NCI-H1092 (cell line): Measurements from ENCODE around the gene KDM1A.

Experiments
- DNase-seq: peaks from one replicate; lab custom pipeline; 2025; lab: John Stamatoyannopoulos, UW

Gene KDM1A

DNA sequence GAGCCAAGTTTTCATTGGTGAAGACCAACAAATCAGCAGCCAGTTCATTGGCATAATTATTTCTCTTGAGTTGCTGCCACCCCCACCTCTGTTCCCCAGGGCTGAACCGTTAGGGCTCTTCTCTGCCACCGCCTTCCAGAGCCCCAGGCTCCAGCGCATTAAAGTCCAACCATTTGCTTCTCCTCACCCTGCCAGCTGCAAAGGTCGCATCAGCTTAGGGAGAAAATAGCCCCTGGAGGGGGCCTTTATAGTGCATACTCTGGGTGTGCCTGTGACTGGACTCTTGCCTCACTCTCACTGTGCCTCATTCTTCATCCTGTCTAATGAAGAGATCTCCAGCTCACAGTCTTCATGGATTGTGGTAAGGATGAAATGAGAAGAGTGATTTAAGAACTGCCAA lies 50.4 kb downstream of the KDM1A start:
- DNase-seq: no peak

DNA sequence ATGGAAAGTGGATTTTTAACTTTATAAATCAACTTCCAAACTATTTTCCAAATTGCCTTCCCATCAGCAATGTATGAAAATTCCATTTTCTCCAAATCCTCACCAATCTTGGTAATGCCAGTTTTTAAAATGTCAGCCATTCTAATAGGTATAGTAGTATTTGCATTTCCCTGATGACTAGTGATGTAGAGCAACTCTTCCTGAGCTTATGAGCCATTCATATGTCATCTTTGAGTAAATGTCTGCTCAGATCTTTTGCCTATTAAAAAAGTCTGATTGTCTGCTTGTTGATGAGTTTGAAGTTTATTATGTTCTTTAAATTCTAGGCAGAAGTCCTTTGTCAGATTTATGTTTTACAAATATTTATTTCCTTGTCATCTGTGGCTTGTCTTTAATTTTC lies 54.7 kb downstream of the KDM1A start:
- no peak for DNase-seq

DNA sequence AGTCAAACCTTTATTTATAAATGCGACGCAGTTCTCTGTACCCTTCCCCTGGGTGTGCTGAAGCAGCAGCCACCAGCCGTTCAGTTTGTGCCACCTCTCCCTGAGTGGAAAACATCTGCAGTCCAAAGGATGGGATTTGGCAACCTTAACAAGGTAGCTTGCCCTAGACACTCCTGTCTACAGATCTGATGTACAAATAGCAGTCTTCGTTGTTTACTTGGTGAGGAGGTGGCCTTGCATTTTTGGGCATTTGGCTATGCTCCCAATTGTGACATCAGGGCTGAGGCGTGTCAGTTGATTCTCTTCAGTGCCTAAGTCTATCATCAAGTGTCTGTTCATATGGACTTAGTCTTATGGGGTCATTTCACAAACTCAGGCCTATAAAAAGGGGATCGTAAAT lies 59.8 kb downstream of the KDM1A start:
- no peak for DNase-seq

DNA sequence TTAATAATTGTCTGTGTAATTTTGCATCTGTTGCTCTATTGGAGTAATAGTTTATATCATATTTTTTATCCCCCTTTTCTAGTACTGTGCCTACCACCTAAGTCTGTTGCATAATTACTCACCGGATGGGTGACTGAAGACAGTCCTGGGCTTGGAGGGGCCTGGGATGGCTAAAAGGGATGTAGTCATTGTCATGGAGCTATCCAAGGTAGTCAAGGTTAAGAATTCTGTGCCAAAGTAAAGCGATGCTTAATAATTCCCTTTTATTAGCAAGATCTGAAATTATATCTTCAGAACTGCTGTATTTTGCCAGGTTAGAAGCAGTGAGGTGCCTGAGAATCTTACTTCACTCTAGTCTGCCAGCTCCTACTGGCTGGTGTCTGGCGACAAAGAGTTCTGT lies 61.6 kb downstream of the KDM1A start:
- no peak for DNase-seq

GRCh38 chr1:23081376-23081775 lies 62.1 kb downstream of the KDM1A start:
- DNase-seq: no peak

GRCh38 chr1:23083714-23084480 lies 64.6 kb downstream of the KDM1A start:
- DNase-seq: no peak

DNA sequence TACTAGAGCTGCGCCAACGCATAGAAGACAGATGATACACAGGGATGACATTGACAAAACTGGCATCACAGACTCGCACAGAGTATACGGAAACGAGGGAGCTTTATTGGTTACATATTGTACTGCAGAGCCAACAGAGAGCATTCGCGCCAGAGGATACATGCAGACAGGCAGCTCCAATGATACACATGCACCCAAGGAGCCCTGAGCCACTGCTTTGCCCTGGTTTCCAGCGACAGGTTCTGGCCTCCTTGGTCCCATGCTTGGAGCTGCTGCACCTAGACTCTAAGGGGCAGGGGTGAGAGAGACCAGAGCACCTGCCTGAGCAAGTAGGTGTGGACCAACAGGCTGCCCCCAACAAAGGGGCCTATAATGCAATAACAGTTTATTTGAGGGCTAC lies 65.6 kb downstream of the KDM1A start:
- DNase-seq: no peak

- no peak for DNase-seq
These were observed 66.4 kb downstream of the KDM1A start for GRCh38 chr1:23085696-23086095.

DNA sequence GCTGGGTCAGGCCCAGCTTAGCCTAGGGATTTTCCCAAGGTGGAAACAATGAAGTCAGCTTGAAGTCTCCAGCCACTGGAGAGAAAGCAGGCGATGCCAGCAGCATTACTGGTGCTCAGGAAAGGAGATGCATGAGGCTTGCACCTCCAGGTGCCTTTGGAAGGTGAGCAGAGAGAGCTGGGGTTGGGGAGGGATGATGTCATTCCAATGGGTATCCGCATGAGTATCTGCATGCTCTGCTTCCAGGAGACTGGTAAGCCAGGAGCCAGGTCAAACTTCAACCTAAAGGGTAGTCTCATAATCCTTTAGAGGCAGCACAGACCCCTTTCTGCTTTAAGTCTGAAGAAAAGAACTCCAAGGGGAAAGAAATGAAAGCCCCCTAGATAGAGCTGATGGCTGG lies 68.8 kb downstream of the KDM1A start:
- no peak for DNase-seq

- DNase-seq: no peak
These were observed 70.8 kb downstream of the KDM1A start for GRCh38 chr1:23090056-23090455.

DNA sequence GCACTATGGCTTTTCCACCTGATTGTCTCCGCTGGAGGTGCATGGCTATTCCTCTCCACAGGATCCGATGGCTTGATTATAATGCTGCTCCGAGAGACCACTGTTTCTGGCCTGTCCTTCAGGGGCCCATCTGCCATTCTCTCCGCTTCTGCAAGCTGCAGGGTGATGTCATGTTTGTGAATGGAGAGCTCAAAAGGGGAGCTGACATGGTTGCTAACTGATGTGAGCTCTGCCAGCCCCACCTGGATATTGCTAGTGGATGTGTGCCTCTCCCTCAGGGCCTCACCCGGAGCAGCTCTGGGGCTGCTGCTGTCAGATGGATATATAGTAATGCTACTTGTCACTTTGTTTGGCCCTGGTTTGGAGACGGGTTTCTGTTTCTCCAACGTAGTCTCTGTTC lies 72.3 kb downstream of the KDM1A start:
- DNase-seq: no peak

DNA sequence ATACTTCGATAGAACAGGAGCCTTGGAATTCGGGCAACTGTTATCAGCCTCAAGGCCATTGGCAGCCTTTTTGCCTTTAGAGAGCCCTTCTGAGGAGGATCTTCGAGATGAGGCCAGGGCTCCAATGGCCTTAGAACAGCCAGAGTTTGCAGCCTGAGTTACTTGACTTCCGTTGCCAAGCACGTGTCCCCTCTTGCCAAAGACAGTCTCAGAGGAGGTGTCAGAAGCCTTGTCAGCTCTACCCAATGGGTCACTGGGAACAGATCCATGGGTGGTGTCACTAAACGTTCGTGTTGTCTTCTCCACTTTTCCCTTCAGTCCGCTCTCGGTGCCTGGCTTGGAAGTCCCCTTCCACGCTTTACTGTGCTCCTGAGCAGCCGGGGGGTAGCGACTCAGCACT lies 73.2 kb downstream of the KDM1A start:
- DNase-seq: no peak

DNA sequence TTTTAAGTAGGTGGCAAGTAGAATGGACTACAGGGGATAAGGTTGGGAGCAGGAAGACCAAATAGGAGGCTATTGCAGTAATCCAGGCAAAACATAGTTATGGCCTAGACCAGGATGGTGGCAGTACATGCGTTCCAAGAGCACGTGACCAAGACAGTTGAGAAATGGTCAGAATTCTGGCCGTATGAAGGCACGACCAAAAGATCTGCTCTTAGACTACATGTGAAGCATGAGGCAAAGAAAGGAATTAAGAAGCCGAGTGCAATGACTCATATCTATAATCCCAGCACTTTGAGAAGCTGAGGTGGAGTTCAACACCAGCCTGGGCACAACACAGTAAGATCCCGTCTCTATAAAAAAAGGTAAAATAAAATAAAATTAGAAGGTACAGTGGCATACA lies 78.0 kb downstream of the KDM1A start:
- DNase-seq: no peak

DNA sequence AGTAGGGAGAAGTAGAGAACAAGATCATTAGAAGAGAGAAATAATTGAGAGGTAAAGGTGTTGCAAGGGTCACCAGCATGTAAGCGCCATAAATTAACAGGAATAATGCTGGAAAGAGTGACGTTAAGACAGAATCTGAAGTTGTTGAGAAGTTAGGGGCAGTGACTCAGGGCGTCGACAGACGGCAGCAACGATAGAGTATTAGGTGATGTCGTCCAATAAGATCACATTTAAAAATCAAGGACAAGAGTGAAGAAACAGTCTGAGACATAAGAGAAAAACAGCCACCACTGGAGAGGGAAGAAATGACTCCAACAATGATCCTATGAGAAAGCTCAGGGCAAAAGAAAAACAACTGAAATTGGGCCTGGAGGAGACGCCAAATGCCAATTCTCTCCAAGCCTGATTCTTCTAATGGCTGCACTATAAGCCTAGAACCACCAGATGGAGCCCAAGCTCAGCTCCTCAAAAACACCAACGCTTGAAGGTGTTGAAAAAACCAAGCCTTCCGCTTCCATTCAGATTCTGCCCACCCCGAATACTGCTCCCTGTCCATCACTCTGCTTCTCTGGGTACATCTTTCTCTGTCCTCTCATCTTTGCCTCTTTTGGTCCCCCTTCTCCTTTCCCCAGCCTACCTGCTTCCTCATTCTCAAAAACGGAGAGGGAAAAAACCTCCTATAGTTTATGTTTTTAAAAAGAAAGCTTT lies 79.3 kb downstream of the KDM1A start:
- DNase-seq: peak; percentile 66

- DNase-seq: no peak
These were observed 79.9 kb downstream of the KDM1A start for GRCh38 chr1:23099171-23099536.

GRCh38 chr1:23100074-23100748 lies 80.9 kb downstream of the KDM1A start:
- no peak for DNase-seq

- no peak for DNase-seq
These were observed 82.0 kb downstream of the KDM1A start for GRCh38 chr1:23101101-23101827.

DNA sequence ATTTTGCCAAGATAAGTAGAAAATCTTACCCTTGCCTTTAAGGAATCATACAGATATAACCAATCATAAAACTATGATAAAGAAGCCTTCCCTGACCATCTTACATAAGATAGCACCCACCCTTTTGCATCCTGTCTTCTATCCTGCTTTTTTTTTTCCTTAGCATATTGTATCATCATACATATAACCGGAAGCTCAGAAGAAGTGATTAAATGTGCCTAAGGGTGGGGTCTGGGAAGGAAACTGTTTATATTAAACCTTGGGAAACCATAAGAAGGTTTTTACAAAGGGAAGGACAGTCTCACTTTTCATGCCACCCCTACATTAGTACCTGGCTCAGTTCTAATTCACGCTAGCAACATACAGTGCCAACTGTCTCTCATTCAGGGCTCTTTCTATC lies 82.6 kb downstream of the KDM1A start:
- DNase-seq: no peak

GRCh38 chr1:23102289-23102688 lies 83.0 kb downstream of the KDM1A start:
- DNase-seq: no peak

GRCh38 chr1:23103001-23103889 lies 84.0 kb downstream of the KDM1A start:
- DNase-seq: no peak

- no peak for DNase-seq
These were observed 89.8 kb downstream of the KDM1A start for GRCh38 chr1:23108918-23109533.
